8988T (cell line): ENCODE data around the gene MTFR2.
"Not testable (repeated sequence)": the region's sequence is repeated elsewhere in the genome, so short reads cannot be mapped to it uniquely, and the experiment has no call there.

Source experiments
- DNase-seq: peaks from one replicate; pipeline ENCODE4 v3.0.0; 2011

The MTFR2 gene

DNA sequence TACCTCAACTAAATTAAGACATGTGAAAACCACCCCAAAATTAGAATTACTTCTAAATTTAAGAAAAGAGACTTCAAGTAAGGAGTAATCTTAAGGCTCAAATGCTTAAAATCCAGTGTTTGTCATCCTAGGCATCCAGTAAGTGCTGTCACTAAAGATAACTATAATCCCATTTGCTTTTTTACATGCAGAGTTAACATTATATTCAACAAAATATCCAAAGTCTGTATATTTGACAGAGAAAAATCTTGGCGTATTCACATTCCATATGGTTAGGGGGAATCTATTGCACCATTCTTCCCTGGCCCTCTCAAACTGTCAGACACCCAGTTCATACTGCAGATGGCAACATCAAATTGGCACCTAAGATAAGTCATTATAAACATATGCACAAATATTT is 17.4 kb downstream of the MTFR2 start:
- DNase-seq: no peak

- DNase-seq: no peak
Measured at GRCh38 chr6:136230219-136230853, 19.8 kb downstream of the MTFR2 start.

- no peak for DNase-seq
Measured at GRCh38 chr6:136228814-136229213, 21.3 kb downstream of the MTFR2 start.

- DNase-seq: no peak
Measured at GRCh38 chr6:136226674-136227377, 23.3 kb downstream of the MTFR2 start.

- no peak for DNase-seq
Measured at GRCh38 chr6:136226027-136226673, 24.0 kb downstream of the MTFR2 start.

DNA sequence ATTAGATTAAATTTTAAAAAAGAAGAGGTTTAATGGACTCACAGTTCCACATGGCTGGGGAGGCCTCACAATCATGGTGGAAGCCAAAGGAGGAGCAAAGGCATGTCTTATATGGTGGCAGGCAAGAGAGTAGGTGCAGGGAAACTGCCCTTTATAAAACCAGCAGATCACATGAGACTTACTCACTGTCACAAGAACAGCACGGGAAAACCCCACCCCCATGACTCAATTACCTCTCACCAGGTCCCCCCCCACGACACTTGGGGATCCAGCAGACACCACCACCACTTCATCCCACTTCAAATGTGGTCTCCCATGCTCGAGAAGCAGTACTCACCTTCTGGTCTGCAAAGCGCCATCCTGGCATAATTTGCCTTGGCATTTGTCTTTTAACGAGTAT is 24.6 kb downstream of the MTFR2 start:
- no peak for DNase-seq

- not testable (repeated sequence) for DNase-seq
Measured at GRCh38 chr6:136224974-136225373, 25.1 kb downstream of the MTFR2 start.

DNA sequence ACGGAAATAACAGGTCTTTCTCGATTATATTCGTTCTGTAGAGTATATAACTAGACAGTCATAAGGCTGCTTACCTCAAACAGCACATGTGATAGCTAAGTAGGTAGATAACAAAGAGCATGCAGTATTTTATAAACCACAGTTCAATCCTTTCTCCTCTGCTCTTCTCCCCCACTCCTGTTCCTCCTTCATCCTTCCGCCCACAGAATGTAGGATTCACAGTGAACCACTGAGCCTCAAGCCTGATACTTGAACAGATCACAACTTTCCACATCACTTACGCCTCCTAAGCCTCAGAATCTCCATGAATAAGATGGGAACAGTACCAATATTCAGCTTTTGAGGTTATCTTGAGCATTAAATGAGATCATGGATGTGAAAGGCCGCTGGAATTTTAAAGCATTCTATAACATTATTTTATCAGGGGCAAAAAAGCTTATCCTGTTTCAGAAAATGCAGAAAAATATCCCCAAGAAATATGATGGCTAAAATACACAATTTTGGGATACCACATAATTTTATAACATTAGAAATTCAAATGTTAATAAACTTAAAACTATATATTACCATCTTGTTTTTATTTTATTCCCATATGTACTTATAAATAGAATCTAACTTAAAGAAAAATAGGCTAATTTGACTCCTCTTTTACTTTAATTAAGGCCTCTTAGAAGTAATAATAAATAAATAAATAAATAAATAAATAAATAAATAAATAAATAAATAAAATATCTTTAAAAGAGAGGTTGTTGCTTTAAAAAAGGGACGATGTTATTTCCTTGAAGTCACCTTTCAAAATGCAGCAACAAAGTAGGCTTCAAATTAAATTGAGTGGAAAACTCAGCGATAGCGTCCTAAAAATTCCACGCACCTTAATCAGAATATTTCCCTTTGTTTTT is 33.4 kb downstream of the MTFR2 start:
- DNase-seq: no peak

DNA sequence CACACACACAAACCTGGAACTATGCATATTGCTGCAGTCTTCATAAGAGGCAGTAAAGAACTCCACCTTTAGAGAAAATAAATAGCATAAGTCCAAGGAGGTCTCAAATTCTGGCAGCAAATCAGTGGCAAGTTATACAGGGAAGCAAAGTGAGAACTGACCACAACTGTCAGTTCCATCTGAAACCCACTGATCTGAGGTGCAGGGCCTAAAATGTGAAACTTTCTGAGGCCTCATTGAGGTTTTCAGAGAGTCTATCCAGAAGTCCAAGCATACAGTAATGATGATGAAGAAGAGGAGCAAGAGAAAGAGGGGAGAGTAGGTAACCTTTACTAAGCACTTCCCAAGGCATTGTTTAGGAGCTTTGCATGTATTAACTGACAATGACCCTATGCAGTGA is 36.3 kb downstream of the MTFR2 start:
- no peak for DNase-seq

GRCh38 chr6:136213012-136213539 is 37.0 kb downstream of the MTFR2 start:
- DNase-seq: no peak

GRCh38 chr6:136212608-136213007 is 37.5 kb downstream of the MTFR2 start:
- DNase-seq: no peak

DNA sequence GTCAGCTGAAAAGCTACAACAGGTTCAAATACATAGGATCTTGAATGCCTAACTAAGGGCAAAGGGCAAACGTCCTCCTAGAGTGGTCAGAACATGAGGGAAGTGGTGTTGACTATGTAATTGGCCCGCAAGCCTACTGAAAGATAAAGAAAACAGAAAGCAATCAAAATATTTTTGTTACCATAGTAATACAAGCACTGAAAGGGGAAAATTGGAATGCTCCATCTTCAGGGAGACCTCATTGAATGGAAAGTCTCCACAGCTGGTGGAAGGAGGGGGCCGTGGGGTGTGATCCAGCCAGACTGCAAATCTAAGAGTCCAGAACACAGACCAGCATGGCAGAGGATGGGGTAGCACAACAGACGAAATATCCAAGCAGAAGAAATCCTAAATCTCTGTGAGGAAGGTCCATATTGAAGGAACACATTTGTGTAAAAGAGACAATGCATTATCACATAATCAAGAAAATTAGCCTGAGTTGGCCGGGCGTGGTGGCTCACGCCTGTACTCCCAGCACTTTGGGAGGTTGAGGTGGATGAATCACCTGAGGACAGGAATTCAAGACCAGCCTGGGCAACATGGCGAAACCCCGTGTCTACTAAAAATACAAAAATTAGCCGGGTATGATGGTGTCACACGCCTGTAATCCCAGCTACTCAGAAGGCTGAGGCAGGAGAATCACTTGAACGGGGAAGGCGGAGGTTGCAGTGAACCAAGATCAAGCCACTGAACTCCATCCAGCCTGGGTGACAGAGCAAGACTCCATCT is 39.5 kb downstream of the MTFR2 start:
- DNase-seq: no peak

DNA sequence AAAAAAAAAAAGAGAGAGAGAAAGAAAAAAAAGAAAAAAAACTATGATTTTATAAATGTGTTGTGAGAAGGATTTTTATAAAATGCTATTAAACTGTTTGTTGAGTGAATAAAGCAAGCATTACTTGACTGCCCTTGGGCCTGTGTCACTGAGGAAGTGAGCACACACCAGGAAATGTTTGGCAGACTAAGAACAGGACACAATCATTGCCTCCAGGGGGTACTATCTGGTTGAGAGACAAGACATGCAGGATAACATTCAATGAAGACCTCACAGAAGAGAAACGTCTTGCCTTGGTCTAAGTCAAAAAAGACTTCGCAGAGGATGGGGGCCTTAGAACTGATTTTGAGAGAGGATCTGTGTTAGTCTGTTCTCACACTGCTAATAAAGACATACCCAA is 40.6 kb downstream of the MTFR2 start:
- no peak for DNase-seq

- DNase-seq: no peak
Measured at GRCh38 chr6:136208783-136209182, 41.3 kb downstream of the MTFR2 start.

DNA sequence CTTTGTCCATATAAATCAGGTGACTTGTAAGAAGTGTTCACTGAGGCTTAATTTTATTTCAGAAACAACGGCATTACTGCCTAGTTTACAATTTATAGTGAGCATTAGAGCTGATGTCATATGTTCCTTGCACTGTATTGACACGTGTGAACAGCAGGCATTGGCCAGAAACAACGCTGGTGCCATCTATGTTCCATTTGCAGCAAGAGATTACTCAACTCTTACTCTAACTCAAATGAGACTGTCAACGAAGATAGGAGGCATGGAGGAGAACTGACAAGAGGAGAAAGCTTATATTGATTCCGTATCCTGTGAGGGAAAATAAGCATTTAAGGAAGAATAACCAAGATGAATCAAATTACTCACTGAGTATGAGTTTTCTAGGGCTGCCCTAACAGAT is 48.4 kb downstream of the MTFR2 start:
- no peak for DNase-seq

DNA sequence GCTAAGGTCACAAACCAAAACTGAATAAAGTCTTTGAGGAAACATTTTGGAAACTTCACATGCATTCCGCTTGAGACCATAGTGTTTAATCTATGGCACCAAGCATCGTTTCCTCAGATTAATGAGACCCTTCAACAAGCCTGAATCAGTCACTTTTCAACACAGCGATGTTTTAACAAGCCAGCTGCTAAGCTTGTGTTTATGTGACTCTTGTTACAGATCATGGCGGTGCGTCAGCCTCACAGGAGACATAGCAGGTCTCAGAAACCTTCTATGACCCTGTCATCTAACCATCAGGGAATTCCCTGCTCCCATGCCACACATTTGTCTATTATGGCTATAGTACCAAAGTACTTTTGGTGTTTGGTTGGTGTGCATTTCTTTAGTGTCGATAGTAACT is 57.2 kb downstream of the MTFR2 start:
- no peak for DNase-seq

DNA sequence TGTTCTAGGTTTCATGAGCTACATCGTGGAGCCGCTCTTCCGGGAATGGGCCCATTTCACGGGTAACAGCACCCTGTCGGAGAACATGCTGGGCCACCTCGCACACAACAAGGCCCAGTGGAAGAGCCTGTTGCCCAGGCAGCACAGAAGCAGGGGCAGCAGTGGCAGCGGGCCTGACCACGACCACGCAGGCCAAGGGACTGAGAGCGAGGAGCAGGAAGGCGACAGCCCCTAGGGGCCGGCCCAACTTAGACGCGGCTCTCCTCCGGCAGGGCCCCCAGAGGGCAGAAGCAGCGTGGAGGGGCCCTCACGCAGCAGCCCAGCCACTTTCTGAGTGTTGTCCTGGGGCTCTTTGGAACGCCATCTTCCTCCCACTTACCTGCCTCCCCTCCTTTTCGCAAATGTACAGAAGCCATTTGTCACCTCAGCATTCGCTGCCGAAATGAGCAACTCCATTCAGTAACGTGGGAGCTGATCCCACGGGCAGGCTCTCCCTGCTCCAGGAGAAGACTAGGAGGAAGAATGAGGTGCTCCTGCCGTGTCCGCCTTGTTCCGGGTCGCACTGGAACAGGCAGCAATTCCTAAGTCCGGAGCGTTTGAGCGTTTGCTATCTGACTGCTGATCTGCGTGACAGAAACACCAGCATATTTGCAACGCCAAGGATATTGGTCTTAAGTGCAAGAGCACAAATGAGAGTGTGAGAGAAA is 58.4 kb downstream of the MTFR2 start:
- DNase-seq: no peak

DNA sequence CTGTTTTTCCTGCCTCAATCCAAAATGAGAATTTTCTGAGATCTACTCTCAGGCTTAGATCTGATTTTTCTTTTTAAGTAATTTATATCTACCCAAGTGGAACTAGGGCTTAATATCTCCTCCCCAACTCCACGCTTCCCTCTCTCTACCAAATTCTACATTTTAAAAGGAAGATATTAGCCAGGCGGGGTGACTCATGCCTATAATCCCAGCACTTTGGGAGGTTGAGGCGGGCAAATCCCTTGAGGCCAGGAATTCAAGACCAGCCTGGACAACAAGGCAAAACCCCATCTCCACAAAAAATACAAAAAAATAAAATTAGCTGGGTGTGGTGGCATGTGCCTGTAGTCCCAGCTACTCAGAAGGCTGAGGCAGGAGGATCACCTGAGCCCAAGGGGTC is 61.0 kb downstream of the MTFR2 start:
- DNase-seq: no peak

- DNase-seq: no peak
Measured at GRCh38 chr6:136188486-136188885, 61.6 kb downstream of the MTFR2 start.

- no peak for DNase-seq
Measured at GRCh38 chr6:136186363-136186762, 63.7 kb downstream of the MTFR2 start.

DNA sequence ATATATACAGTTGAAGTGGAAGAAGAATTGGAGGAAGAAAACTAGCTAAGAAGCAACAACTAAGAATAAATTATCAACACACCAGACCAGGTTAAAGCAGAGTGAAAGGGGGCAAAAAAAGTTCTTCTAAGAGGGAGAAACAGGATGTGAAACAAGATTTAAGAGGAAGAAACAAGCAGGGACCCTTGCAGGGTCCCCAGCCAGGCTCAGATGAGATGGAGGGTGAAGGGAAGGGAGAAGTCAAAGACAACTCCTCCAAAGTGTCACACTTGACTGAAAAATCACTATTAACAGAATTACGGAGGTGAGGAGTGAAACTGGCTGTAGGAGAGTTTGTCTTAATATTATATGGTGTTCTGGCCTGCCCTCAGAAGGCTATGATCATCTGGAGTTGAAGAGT is 65.4 kb downstream of the MTFR2 start:
- DNase-seq: no peak

GRCh38 chr6:136181861-136182260 is 68.2 kb downstream of the MTFR2 start:
- no peak for DNase-seq
